GM18507 (cell line): ENCODE results near the gene LXN.

Experiments used
- DNase-seq: peaks from one replicate; pipeline ENCODE4 v3.0.0; 2011; ENCODE audit warnings: low read depth; ENCODE audit not compliant: insufficient read length; ENCODE audit errors: extremely low spot score
- FAIRE-seq: peaks from 2 replicates; lab custom pipeline; 2011; peaks lifted over from hg19 to GRCh38; lab: Jason Lieb, UNC

Gene LXN

DNA sequence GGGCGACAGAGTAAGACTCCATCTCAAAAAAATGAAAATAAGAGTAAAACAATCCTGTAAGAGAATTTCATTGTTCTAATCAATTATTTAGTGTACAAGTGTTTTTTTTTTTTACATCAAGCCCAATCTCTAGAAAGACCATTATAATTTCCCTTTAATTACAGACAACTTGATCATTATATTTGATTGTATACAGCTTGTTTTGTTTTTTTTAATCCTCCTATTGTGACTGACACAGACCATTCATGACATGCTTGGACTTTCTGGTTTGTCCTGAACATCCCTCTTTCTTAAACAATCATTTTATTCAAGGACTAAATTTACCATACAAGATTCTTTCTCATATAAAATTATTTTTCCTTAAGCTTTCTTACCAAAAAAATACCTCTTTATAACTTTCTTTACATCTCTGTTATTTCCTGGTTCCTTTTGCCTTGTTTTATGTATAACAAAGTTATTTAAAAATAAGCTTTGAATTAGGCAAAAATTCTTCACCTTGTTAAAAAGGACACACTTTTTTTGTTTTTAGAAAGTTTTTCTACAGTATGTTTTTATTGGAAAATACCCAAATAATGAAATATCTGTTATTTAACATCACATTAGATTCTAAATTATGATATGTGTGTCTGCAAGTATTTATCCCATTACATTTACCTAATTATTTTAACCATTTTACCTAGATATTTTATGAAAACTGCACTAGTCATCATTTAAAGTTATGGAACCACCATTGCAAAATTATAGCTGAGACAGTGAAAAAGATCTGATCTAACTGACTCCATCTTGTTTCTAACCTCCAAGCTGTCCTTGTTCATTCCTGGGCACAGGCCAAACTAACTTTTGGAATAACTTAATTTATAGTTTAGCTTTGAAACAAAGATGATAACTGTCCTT, 54.2 kb downstream of the LXN start:
- FAIRE-seq (no peak), DNase-seq (no peak)
